Tibial nerve (tissue), 3 donors: ENCODE results near the gene PSME4.

Source experiments
- POLR2A ChIP-seq, 2 donors: fragments of 450-650 bp; IDR thresholded peaks; one replicate each; pipeline ENCODE4 v1.6.1; 2017; ENCODE audit warnings: antibody characterized with exemption in 2 of 2, mild to moderate bottlenecking in 2 of 2, moderate library complexity in 2 of 2
- TF ChIP-seq, protein P1 (sequence below), 5 experiments: fragments of 200-600 bp in 3 of 5; fragments of 450-650 bp in 2 of 5; sonication (generic) in 3 of 5; IDR thresholded peaks; one replicate each; pipeline ENCODE4 v1.5.1; 2016 to 2019; ENCODE audit warnings: antibody characterized with exemption in 5 of 5, mild to moderate bottlenecking in 3 of 5, moderate library complexity in 2 of 5

DNA sequence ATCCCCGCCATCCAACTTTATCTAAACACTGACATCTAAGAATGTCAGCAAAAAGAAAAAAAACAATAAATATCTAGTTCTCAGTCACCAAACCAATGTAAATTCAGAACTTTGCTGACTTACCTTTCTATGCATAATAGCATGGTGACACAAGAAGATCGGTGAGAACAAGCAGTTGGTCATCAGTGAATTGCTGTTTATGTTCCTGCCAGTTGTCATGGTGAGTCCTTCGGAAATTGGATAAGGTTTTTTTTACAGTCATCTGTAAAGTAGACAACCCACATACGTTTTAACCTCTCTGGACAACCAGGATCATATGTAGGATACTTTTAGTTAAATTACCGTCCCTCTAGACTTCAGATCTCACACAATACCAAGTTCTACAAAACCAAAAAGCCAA lies 104.8 kb downstream of the PSME4 start:
- TF ChIP-seq POLR2A (IDR thresholded peaks at IDR 0.05) = no peak
- TF ChIP-seq, protein P1, sequence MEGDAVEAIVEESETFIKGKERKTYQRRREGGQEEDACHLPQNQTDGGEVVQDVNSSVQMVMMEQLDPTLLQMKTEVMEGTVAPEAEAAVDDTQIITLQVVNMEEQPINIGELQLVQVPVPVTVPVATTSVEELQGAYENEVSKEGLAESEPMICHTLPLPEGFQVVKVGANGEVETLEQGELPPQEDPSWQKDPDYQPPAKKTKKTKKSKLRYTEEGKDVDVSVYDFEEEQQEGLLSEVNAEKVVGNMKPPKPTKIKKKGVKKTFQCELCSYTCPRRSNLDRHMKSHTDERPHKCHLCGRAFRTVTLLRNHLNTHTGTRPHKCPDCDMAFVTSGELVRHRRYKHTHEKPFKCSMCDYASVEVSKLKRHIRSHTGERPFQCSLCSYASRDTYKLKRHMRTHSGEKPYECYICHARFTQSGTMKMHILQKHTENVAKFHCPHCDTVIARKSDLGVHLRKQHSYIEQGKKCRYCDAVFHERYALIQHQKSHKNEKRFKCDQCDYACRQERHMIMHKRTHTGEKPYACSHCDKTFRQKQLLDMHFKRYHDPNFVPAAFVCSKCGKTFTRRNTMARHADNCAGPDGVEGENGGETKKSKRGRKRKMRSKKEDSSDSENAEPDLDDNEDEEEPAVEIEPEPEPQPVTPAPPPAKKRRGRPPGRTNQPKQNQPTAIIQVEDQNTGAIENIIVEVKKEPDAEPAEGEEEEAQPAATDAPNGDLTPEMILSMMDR (IDR thresholded peaks at IDR 0.05) = no peak
